GM21526 (cell line): ENCODE measurements around the gene RRAD.
"Not testable (repeated sequence)": the region's sequence is repeated elsewhere in the genome, so short reads cannot be mapped to it uniquely, and the experiment has no call there.

Source experiments
- ATAC-seq: cut with Tn5 transposase; IDR thresholded peaks from one replicate; pipeline ENCODE4 v1.9.1; 2021; ENCODE audit warnings: moderate library complexity; ENCODE audit not compliant: unreplicated experiment, low FRiP score

The RRAD gene

GRCh38 chr16:66903544-66904427 lies 21.5 kb downstream of the RRAD start:
- no peak for ATAC-seq

DNA sequence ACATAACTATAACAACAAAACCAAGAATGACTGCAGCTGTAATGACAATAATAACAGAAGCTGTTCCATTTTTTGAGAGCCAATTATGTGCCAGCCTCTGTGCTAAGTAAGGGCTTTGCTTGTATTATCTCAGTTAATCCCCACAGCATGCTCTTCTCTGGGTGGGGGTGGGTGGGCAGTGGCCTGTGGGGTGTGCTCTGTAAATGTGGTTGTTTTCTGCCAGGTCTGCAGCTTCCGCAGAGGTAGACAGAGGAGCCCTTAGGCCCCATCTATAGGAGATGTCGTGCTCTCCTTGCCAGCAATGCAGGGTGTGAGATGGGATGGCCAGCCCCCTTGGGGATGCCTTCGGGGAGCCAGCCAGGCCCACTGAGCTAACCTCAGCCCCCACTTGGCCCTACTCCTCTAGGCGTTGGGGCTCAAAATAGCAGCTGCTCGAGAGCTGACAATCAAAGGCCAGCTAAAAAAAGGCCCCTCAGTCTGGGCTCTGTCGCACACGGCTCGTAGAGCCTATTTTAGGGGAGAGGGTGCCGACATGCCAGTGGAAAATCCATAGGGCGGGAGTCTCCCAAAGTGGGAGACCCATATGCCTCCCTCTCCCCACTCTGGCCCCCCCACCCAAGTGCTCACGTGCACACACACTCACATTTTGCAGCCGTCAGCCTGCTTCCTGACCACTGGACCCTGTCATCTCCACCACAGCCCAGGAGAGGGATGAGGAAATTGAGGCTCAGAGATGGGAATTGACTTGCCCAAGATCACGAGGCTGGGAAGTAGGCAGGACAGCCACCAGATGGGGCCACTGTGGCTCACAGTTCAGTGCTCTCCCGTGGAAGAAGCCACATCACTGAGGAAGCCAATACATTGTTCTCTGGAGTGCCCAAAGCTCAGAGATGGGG lies 22.4 kb downstream of the RRAD start:
- no peak for ATAC-seq

DNA sequence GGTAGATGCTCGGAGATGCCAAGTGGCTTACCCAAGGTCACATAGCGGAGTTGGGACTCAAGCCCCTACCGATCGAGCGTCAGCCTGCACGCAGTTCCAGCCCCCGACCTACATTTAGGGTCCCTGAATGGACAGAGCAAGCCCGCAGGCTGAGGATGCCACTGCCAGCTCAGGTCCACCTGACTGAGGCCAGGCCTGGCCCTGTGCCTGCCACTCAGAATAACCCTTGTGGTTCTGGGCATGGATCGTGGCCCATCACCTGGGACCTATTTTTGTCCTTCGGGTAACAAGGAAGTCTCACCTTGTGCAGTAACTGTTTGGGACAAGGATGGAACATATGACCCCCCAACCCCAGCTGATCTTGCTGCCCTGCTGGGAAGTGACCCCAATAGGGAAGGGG lies 23.7 kb downstream of the RRAD start:
- no peak for ATAC-seq

DNA sequence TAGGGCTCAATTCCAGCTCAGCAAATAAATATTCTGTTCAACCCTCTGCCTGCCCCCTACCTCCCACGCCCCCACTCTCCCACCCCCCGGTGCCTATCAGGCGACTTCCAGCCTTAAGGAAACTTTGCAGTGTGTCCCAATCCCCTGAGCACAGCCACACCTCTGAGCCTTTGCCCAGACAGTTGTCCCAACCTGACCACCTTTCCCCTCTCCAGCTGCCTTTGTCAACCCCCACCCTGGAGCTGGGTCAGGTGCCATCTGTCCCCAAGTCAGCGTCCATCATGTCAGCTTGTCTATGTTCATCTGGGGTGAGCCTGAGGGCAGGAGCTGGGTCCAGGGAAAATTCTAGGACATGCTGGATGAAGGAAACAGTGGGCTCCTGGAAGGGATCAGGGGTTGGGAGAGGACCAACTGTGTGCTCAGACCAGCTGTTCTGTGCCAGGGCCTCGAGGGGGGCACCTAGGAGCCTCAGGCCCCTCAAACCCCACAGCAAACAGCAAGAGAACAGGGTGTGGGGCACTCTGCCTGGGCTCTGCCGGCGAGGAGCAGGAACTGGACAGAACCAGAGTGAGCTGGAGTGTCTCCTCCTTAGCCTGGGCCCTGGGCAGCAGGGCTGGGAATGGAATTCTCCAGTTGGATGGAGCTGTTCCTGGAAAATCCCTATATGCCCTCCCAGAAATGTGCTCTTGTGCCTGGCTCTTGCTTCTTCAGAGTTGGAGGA lies 24.5 kb downstream of the RRAD start:
- ATAC-seq = no peak

DNA sequence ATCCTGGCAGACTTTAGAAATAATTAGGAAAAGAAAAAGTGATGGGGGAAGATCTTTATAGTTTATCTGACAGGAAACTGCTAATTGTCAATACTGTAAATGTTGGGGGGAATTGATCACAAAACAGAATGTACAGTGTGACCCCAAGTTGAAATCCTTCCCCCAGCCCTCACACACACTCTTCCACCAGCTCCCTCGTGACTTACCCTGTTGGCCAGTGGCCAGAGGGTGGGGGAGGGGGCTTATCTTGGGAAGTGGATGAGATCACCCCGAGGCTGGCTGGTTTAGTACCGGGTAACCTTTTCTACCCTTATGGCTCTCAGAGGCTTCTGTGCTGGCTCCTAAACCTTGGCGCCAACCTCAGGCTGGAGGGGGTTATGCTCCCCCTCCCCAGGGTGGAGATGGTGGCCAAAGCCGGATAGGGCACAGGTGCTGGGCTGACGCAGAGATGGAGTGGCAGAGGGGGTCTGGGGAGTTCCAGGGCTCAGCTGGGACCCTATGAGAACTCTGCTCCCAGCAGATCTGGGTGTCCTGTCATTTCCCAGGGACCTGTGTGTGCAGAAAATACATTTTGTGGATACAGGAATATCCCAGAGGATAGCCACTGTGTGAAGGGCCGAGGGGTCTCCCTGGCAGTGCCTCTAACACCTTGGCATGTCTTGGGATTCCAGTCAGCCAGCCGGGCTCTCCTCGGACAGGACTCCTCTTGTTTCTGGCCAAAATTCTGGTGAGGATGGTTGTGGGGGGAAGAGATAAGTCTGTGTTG lies 25.2 kb downstream of the RRAD start:
- ATAC-seq = no peak

DNA sequence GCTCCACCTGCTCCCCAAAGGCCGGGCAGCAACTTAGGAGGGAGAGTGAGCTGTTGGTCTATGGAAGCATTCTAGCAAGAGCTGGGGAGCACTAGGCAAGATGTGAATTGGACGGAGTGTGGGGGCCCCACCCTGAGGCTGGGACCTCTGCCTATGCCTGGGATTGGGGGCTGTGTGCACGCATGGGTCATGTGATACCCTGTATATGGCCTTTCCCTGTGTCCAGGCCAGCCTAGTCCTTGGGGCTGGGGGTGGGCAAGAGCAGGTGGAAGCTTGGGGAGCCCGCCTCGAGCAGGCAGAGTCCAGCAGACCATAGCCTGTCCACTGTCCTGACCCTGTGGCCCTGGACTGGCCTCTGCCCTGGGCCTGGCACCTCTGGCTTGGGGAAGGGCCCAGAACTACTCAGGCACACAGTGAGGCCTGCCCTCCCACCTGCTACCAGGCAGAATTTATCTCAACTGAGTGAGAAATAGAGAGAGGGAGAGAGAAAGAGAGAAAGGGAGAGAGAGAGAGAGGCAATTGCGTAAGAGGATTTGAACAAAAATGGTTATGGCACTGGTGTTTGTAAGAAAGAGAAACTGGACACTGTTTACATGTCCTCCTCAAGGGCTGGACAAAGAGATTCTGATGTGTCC lies 25.9 kb downstream of the RRAD start:
- no peak for ATAC-seq

GRCh38 chr16:66898933-66899309 lies 26.4 kb downstream of the RRAD start:
- no peak for ATAC-seq

DNA sequence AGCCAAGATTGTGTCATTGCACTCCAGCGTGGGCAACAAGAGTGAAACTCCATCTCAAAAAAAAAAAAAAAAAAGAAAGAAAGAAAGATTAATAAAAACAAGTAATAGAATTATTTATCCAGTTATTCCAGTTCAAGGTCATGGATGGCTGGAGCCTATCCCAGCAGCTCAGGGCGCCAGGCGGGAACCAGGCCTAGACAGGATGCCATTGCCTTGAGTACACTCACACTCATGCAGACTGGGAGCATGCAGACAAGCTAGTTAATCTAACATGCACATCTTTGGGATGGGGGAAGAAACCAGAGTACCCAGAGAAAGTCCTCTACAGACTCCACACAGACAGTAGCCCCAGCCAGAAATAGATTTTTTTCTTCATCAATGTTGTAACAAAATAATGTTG lies 27.1 kb downstream of the RRAD start:
- no peak for ATAC-seq

GRCh38 chr16:66896682-66897081 lies 28.7 kb downstream of the RRAD start:
- not testable (repeated sequence) for ATAC-seq

GRCh38 chr16:66895999-66896398 lies 29.3 kb downstream of the RRAD start:
- no peak for ATAC-seq

DNA sequence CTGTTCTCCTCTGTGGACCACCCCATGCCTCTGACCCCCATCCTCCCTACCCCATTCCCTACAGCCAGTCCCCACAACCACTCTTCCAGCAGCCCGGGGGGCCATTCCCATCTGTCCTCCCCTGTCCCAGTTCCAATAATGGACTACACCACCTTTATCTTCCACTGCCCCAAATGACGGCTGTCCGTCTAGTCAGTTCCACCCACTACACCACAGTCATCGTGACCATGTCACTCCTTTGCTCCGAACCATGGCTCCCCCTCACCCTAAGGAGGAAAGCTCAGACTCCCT lies 29.7 kb downstream of the RRAD start:
- no peak for ATAC-seq

DNA sequence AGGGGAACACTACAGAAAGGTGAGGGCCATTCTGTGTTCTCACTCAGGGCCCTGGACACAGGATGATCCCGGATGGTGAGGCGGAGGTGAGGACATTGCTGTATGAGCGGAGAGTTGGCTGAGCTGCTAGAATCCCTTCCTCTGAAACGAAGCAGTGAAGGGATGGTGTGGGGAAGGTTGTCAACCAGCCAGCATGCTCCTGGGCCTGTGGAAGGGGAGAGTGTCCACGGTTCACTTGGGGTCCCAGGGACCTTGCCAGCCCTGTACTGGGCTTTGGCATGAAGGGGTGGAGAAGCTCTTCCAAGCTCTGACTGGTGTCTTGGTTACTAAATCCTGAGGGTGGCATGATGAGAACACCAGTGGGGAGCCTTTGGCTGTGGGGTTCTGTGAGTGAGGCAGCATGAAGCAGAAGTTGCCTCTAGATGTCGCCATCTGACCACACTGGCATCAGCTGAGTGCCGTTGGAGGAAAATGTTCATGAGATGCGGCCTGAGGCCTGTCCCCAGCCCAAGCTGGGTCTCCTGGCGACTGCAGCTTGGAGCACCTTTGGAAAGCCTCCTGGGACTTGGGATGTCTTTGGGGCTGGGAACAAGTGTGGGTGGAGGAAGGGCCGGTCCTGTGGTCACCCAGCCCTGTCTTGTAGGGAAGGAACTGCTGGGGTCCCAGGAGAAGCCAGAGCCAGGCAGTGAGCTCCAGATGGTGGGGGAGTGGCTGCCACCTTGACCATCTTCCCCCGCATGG lies 30.2 kb downstream of the RRAD start:
- peak; percentile 56 for ATAC-seq

DNA sequence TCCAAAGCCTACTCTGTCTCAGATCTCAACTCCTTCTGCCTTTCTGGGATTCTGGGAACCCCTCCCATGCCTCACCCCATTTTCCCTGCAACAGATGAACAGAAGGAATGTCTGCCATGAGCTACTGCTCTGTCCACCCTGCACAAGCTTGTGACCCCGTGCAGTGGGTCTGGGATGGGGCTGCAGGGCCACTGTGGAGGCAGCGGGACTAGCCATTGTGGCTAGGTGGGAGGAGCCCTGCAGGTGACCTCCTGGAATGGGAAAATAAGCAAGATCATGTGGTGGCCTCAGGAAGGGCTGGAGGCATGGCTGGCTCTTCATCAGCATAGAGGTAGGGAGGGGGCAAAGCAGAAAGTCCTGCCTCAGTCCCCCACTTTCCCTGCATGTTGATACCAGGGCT lies 31.3 kb downstream of the RRAD start:
- no peak for ATAC-seq

- no peak for ATAC-seq
These were observed 33.5 kb downstream of the RRAD start for GRCh38 chr16:66891797-66892196.

DNA sequence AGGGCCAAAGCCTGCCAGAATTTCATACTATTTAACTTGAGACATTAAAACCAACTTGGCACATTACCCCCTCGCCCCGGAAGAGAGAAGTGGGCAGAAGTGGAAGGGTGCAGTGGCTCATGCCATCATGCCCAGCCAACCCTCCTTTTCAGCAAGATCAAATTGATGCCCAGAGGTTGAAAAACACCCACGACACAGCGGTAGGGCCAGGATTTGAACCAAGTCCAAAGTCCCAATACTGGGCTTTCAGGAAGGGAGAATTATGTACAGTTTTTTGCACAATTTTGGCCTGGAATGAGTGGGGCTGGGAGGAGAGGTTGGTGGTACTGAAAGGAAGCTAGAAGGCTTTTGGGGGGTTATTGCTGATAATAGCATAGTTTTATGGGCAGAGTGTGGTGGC lies 34.0 kb downstream of the RRAD start:
- no peak for ATAC-seq

GRCh38 chr16:66890799-66891198 lies 34.5 kb downstream of the RRAD start:
- no peak for ATAC-seq

DNA sequence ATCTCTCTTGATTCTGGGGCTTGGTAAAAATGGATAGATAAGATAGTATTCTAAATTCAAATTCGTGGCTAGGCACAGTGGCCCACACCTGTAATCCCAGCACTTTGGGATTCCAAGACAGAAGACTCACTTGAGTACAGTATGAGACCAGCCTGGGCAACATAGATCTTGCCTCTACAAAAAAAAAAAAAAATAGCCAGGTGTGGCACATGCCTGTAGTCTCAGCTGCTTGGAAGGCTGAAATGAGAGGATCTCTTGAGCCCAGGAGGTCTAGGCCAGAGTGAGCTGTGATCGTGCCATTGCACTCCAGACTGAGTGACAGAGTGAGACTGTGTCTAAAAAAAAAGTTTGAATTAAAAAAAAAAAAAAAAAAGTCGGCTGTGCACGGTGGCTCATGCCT lies 35.7 kb downstream of the RRAD start:
- no peak for ATAC-seq

DNA sequence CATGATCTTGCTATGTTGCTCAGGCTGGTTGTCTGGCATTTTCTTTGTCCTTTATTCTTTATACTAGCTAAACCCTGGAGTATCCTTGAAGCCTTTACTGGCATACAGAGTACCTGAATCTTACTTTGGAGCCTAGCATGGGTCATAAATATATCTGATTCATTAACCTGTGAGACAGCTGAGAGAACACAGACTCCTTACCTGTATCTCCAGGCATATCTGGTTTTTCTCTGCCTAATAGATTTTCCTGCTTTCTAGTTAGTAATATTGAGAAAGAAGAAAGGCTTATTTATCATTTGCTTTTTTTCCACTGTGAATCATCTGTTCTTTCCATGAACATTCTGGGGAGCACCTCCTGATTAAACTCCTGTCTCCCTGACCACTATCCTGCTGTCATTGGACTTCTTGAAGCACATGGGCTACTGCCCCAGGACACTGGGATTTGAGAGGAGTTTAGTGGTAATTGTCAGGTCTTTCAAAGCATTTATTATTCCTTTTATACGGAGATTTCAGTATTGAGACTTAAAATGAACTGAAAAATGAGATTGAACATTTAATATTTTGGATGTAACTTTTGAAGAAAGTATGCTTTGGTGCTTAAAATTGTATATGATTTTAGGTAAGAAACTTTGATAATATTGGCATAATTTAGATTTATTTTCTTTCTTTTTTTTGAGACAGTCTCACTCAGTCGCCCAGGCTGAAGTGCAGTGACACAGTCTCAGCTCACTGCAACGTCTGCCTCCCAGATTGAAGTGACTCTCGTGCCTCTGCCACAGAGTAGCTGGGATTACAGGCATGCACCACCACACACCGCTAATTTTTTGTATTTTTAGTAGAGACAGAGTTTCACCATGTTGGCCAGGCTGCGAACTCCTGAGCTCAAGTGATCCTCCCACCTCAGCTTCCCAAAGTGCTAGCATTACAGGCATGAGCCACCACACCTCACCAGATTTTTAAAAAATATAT lies 36.4 kb downstream of the RRAD start:
- ATAC-seq = no peak
